ENCODE results near the gene CACNA2D1. TPM values are rescaled to one million over a fixed set of nuclear protein-coding genes. Genes with fewer than 3 reads are reported as not detected.

CACNA2D1 gene
- total RNA-seq, 2 donors from 2014 or later, result 5.4 to 32.0 TPM

DNA sequence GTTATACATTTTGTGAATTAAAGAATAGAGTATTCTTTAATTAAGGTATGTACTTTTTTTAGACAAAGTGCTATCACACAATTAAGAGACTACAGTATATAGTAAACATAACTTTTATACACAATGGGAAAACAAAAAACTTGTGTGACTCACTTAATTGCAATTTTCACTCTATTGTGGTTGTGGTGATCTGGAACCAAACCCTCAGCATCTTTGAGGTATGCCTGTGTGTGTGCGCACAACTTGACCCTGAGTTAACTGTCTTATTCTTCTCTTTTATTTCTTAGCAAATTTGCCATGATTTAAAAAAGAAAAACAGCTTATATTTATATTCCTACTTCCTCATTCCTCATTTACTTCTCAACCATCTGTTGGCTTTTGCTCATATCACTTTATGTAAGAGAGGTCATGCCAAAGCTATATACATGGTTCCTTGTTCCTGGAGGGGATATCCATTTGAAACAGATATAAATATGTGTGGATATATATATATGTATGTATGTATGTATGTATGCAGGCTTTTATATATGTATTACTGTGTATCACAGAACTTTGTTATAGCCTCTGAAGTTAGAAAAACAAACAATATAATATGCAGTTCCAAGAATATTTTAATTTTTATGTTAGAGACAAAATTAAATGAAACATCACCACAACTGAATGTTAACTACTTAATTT lies 414.2 kb downstream of the CACNA2D1 start:
- H3K36me3 ChIP-seq (replicated peaks in 1 of 2; ENCODE audit: insufficient read depth in 1 of 2, low read depth in 2 of 2), result no peaks in the 10 kb centered on the region
- no peak for DNase-seq

DNA sequence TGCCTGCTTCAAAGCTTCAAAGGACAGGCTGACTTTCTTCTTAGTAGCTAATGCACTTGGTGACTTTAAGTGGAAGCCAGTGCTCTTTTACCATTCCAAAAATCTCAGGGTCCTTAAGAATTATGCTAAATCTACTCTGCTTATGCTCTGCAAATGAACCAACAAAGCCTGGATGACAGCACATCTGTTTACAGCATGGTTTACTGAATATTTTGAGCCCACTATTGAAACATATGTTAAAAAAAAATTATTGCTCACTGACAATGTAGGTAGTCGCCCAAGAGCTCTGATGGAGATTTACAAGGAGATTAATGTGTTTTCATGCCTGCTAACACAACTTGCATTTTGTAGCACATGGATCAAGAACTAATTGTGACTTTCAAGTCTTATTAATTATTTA lies 415.5 kb downstream of the CACNA2D1 start:
- intact Hi-C loops (cut with DNase I), result no loop called here
- 45 to 57% methylated on average over 1 of the region's 1 CpG for WGBS, 2 donors
- H3K9me3 ChIP-seq, result no peaks in the 10 kb centered on the region
- no peaks in the 10 kb centered on the region for H3K4me1 ChIP-seq
- no peaks in the 10 kb centered on the region for H3K27me3 ChIP-seq
- H3K4me3 ChIP-seq, result no peak overlapping the region
- DNase-seq (no peak), ATAC-seq (no peak)
- no peak overlapping the region for H3K27ac ChIP-seq
- H3K36me3 ChIP-seq (replicated peaks in 1 of 2; ENCODE audit: insufficient read depth in 1 of 2, low read depth in 2 of 2), result no peaks in the 10 kb centered on the region
- TF ChIP-seq, protein P1, sequence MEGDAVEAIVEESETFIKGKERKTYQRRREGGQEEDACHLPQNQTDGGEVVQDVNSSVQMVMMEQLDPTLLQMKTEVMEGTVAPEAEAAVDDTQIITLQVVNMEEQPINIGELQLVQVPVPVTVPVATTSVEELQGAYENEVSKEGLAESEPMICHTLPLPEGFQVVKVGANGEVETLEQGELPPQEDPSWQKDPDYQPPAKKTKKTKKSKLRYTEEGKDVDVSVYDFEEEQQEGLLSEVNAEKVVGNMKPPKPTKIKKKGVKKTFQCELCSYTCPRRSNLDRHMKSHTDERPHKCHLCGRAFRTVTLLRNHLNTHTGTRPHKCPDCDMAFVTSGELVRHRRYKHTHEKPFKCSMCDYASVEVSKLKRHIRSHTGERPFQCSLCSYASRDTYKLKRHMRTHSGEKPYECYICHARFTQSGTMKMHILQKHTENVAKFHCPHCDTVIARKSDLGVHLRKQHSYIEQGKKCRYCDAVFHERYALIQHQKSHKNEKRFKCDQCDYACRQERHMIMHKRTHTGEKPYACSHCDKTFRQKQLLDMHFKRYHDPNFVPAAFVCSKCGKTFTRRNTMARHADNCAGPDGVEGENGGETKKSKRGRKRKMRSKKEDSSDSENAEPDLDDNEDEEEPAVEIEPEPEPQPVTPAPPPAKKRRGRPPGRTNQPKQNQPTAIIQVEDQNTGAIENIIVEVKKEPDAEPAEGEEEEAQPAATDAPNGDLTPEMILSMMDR (IDR thresholded peaks at IDR 0.05), result no peak
- no peak for TF ChIP-seq POLR2A (IDR thresholded peaks at IDR 0.05)

More for the DNA sequence above, 414.2 kb downstream of the CACNA2D1 start:
- Histone ChIP-seq H3K27me3 (no peaks in the 10 kb centered on the region), H3K27ac (no peak overlapping the region), H3K4me3 (no peak overlapping the region), H3K9me3 (no peaks in the 10 kb centered on the region), H3K4me1 (no peaks in the 10 kb centered on the region)
- intact Hi-C loops (cut with DNase I), result no loop called here
- no peak for TF ChIP-seq POLR2A (IDR thresholded peaks at IDR 0.05)
- TF ChIP-seq, protein P1 (IDR thresholded peaks at IDR 0.05), result no peak
- 93 to 97% methylated on average over 1 of the region's 1 CpG for WGBS, 2 donors
- no peak for ATAC-seq

DNA sequence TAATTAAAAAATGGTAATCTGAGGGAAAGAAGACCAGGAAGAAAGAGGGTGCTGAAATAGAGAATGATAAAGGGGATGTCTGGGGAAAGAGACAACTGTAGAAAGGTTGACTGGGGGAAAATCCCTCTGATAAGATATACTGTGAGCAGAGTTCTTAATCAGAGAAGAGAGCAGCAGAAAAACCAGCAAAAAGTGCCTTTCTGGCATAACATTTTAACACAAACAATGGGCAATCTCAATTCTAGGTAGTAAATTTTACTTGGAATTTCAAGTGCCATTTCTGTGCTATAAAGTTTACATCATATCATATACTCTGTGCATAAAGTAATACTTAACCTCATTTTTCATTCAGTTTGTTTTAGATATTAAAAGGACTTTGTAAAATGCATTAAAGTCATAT lies 421.9 kb downstream of the CACNA2D1 start:
- no peak for TF ChIP-seq POLR2A (IDR thresholded peaks at IDR 0.05)
- TF ChIP-seq, protein P1 (IDR thresholded peaks at IDR 0.05), result no peak
- ATAC-seq (no peak), DNase-seq (no peak)
- H3K4me3 ChIP-seq, result no peak overlapping the region
- H3K27ac ChIP-seq, result no peak overlapping the region
- H3K27me3 ChIP-seq, result no peaks in the 10 kb centered on the region
- no peaks in the 10 kb centered on the region for H3K36me3 ChIP-seq (replicated peaks in 1 of 2; ENCODE audit: insufficient read depth in 1 of 2, low read depth in 2 of 2)
- H3K4me1 ChIP-seq, result no peaks in the 10 kb centered on the region
- intact Hi-C loops (cut with DNase I), result no loop called here
- H3K9me3 ChIP-seq, result no peaks in the 10 kb centered on the region

DNA sequence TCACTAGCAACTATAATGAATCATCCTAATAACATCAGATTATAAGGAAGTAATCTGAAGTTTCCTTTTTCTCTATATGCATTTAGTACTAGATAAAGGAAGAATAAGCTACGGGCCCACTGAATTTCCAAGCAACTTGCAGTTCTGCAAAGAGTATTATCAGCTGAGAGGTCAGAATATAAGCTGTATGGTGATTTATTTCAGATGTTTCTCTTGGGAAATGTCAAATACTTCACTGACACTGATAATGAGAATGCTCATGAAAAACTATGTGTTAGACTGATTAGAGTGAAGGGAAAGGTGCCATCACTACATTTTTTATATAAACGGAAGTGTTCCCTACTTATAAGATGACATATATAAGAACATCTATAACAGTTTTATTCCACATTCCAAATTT lies 422.5 kb downstream of the CACNA2D1 start:
- ATAC-seq, result no peak
- Histone ChIP-seq H3K36me3 (replicated peaks in 1 of 2; ENCODE audit: insufficient read depth in 1 of 2, low read depth in 2 of 2) (no peaks in the 10 kb centered on the region), H3K9me3 (no peaks in the 10 kb centered on the region), H3K4me3 (no peak overlapping the region), H3K27ac (no peak overlapping the region), H3K4me1 (no peaks in the 10 kb centered on the region), H3K27me3 (no peaks in the 10 kb centered on the region)
- 41 to 45% methylated on average over 2 of the region's 2 CpGs for WGBS, 2 donors
- intact Hi-C loops (cut with DNase I), result no loop called here
- TF ChIP-seq, protein P1 (IDR thresholded peaks at IDR 0.05), result no peak
- TF ChIP-seq POLR2A (IDR thresholded peaks at IDR 0.05), result no peak
- DNase-seq, result no peak
